GM18858 (cell line): ENCODE data around the gene SYNGR3.

Source experiments
- ATAC-seq: cut with Tn5 transposase; IDR thresholded peaks from one replicate; pipeline ENCODE4 v1.9.1; 2021; ENCODE audit not compliant: unreplicated experiment

SYNGR3 gene

GRCh38 chr16:1991948-1992703 is 2.4 kb downstream of the SYNGR3 start:
- no peak for ATAC-seq

- no peak for ATAC-seq
Observed at GRCh38 chr16:1992704-1993317, 3.0 kb downstream of the SYNGR3 start.

GRCh38 chr16:1993731-1994131 is 4.0 kb downstream of the SYNGR3 start:
- ATAC-seq, result no peak

- ATAC-seq, result no peak
Observed at GRCh38 chr16:1997494-1998359, 8.0 kb downstream of the SYNGR3 start.

GRCh38 chr16:1998360-1998835 is 8.6 kb downstream of the SYNGR3 start:
- no peak for ATAC-seq

- no peak for ATAC-seq
Observed at GRCh38 chr16:1998852-1999801, 9.4 kb downstream of the SYNGR3 start.

- no peak for ATAC-seq
Observed at GRCh38 chr16:1999866-2000514, 10.2 kb downstream of the SYNGR3 start.

GRCh38 chr16:2001035-2001434 is 11.3 kb downstream of the SYNGR3 start:
- no peak for ATAC-seq

GRCh38 chr16:2001456-2002355 is 11.9 kb downstream of the SYNGR3 start:
- ATAC-seq, result no peak

- no peak for ATAC-seq
Observed at GRCh38 chr16:2002406-2003230, 12.8 kb downstream of the SYNGR3 start.

- ATAC-seq, result no peak
Observed at GRCh38 chr16:2003231-2003826, 13.6 kb downstream of the SYNGR3 start.

- no peak for ATAC-seq
Observed at GRCh38 chr16:2003827-2004641, 14.3 kb downstream of the SYNGR3 start.

GRCh38 chr16:2004795-2005517 is 15.2 kb downstream of the SYNGR3 start:
- no peak for ATAC-seq

- ATAC-seq, result no peak
Observed at GRCh38 chr16:2005646-2006045, 15.9 kb downstream of the SYNGR3 start.

- no peak for ATAC-seq
Observed at GRCh38 chr16:2006317-2006716, 16.5 kb downstream of the SYNGR3 start.
